GM19463 (cell line): ENCODE measurements around the gene PHACTR3.
"Not testable (repeated sequence)": the region's sequence is repeated elsewhere in the genome, so short reads cannot be mapped to it uniquely, and the experiment has no call there.

ENCODE experiments used
- ATAC-seq: cut with Tn5 transposase; IDR thresholded peaks from one replicate; pipeline ENCODE4 v1.9.1; 2021; ENCODE audit warnings: mild to moderate bottlenecking, moderate library complexity; ENCODE audit not compliant: unreplicated experiment

PHACTR3 gene

DNA sequence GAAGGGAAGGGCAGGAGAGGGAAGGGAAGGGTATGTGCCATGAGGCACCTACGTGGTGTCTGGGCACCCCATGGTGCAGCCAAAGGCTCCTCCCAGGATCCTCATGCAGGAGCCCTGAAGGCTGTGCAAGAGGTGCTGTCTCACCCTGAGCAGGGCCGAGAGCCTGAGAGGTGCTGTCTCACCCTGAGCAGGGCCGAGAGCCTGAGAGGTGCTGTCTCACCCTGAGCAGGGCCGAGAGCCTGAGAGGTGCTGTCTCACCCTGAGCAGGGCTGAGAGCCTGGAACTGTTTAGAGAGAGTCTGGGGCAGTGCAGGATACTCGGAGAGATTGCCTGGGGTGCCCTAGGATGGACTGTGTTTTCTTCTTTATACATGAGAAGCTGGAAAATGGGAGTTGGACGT lies 14.2 kb downstream of the PHACTR3 start:
- ATAC-seq = not testable (repeated sequence)

GRCh38 chr20:59620860-59621505 lies 16.6 kb downstream of the PHACTR3 start:
- no peak for ATAC-seq

DNA sequence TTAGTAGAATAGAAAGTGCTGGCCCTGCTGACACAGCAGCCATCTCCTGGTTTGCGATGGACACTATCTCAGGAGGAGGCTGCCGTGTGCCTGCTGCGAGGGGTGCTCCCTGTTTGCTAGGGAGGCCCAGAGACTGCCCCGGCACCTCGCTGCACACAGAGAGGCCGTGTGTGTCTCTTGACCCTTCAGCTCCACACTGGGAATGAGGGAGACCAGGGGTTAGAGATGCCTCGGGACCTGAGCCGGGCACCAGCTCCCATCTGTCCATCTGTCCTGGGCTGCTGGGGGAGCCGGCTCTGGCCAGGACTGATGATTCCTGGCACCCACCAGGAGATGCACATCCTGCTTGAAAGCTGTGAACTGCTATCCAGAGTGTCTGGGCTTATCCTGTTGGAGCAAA lies 18.2 kb downstream of the PHACTR3 start:
- no peak for ATAC-seq

- ATAC-seq = no peak
Observed at GRCh38 chr20:59623133-59623532, 18.8 kb downstream of the PHACTR3 start.

DNA sequence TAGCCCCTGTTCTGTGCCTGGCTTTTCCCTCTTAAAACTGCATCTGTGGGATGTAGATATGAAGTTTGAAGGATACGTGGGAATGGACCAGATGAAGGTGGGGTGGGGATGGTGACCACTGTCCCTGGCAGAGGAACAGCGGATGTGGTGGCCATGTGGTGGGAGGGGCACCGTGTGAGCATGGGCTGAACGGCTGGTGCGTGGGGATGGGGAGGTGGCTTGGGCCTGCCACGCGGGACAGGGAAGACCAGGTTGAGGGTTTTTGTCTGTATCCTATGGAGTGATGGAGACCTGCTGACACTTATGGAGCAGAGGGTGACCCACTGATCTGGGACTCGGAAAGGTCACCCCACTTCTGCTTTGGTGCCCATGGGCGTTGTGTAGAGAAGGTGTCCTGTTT lies 19.2 kb downstream of the PHACTR3 start:
- ATAC-seq = no peak

DNA sequence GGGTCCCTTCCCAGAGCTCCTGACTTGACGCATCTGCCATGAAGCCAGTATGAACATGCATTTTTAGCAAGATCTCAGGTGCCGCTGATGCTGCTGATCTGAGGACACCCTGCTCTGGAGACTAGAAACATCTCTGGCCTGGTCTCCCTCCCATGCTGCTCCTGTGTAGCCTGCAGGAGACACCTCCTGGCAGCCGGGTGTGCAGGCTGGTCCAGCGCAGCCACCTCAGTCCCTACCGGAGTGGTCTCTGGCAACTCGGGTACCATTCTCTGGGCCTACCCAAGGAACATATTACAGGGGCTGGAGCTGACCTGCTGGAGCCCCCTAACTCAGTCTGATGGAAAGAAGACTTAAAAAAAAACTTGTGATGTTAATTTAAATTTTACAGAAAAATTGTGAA lies 20.1 kb downstream of the PHACTR3 start:
- ATAC-seq = no peak

GRCh38 chr20:59625214-59625922 lies 21.0 kb downstream of the PHACTR3 start:
- ATAC-seq = no peak

DNA sequence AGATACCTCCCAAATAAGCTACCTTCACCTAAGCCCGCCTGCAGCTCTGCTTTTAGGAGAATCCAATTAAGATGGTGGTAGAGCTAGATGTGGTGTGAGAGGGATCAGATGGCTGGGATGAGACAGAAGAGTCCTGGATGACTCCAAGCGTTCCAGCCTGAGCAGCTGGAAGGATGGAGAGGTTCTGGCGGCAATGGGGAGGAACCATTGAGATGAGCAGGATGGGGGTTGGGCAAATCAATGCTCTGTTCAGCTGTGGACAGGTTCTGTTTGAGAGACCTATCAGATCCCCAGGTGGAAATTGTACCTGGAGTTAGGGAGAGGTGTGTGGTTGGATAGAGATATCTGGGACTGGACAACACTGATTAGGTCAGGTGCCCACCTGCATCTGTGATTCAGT lies 23.0 kb downstream of the PHACTR3 start:
- ATAC-seq = no peak

- ATAC-seq = no peak
Observed at GRCh38 chr20:59628171-59628570, 23.8 kb downstream of the PHACTR3 start.

- ATAC-seq = no peak
Observed at GRCh38 chr20:59629141-59630045, 25.1 kb downstream of the PHACTR3 start.

GRCh38 chr20:59630526-59630925 lies 26.2 kb downstream of the PHACTR3 start:
- ATAC-seq = no peak

GRCh38 chr20:59631751-59632540 lies 27.6 kb downstream of the PHACTR3 start:
- no peak for ATAC-seq

- no peak for ATAC-seq
Observed at GRCh38 chr20:59632541-59633113, 28.3 kb downstream of the PHACTR3 start.

DNA sequence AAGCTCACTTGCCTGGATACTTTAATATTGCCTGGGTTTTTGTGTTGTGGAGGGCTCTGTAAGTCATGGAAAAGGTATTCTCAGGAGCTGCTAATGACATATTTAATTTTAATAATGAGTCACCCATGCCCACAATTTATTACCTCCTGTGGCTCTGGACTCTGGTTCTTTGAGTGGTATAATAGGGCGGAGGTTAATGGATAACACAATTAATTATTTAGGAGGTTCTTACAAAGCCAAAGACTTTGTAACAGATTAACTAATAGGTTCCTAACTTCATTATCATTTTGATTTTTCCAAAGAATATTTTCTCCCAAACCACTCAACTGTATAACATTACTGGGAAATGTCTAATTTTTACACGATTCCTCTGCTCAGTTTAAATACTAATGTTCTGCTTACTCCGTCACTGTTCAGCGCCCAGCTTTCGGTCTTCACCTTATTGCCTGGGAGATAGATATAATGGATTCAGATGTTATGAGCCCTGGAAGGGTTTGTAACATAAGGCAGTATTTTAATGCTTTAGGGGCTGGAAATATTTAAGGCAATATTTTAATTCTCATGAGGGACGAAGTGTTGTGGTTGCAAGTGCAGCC lies 29.4 kb downstream of the PHACTR3 start:
- no peak for ATAC-seq

DNA sequence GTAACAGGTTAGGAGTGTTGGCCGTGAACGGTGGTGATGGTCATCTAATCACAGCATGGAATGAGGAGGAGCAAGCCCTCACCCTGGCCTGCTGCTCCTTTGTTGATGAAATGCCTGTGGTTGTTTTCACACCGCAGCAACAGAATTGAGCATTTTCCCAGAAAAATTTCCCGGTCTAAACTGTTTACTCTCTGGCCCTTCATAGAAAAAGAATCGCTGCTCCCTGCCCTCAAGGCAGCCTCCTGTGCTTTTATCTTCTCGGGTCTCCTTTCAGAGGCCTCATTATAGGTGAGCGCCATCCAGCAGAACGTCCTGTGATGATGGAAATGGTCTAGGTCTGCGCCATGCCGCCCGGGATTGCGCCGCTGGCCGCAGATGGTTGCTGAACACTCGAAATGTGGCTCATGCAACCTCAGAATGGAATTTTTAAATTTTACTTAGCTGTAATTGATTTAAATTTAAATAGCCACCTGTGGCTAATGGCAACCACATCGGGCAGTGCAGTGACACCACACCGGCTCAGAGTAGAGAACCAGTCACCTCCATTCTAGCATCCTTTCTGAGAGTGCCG lies 30.2 kb downstream of the PHACTR3 start:
- no peak for ATAC-seq

- no peak for ATAC-seq
Observed at GRCh38 chr20:59636766-59637370, 32.5 kb downstream of the PHACTR3 start.

GRCh38 chr20:59640267-59640666 lies 35.9 kb downstream of the PHACTR3 start:
- no peak for ATAC-seq

GRCh38 chr20:59643615-59644061 lies 39.3 kb downstream of the PHACTR3 start:
- ATAC-seq = no peak

- no peak for ATAC-seq
Observed at GRCh38 chr20:59644371-59644939, 40.1 kb downstream of the PHACTR3 start.
